ENCODE measurements around the gene PRSS48.
"Not testable (repeated sequence)": the region's sequence is repeated elsewhere in the genome, so short reads cannot be mapped to it uniquely, and the experiment has no call there.

The PRSS48 gene

DNA sequence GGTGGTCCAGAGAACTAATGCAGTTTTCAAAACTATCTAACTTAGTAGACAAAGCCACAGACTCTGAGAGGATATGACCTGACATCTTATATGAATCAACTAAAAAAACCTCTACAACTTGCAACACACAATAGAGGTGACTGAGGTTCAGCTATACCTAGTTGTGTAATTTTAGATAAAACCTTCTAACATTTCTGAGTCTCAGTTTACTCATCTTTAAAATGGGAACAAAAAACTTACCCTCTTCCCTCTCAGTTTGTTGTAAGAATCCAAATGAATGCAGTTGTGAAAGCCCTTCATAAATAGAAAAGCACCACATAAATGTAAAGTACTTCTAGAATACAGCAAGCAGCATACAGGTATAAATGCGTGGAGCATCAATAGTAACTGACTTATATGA is 42.5 kb downstream of the PRSS48 start:
- DNase-seq, result no peak

DNA sequence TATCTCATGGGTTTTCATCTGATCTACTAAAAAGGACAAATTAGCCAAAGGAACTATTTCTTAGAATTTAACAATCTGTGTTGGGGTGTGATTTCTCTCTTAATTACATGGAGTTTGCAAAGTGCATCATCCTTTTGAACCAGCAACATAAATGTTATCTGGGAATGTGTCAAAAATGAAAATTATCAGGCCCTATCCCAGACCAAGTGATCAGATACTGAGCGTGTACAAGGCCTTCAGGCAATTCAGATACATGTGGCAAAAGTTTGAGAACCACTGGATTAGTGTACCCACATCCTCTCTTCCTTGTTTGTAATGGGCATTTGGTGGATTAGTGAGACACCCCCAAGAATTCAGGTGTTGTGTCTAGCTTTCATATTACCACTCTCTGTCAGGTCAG is 44.6 kb downstream of the PRSS48 start:
- DNase-seq, result no peak

DNA sequence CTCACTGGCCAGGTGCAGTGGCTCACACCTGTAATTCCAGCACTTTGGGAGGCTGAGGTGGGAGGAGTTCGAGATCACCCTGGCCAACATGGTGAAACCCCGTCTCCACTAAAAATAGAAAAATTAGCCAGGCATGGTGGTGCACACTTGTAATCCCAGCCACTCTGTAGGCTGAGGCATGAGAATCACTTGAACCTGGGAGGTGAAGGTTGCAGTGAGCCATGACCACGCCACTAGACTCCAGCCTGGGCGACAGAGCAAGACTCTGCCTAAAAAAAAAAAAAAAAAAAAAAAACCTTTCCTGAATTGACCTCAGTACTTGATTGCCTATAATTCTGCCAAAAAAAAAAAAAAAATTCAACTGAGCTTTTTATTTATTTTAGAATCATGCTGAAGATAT is 45.2 kb downstream of the PRSS48 start:
- not testable (repeated sequence) for DNase-seq

DNA sequence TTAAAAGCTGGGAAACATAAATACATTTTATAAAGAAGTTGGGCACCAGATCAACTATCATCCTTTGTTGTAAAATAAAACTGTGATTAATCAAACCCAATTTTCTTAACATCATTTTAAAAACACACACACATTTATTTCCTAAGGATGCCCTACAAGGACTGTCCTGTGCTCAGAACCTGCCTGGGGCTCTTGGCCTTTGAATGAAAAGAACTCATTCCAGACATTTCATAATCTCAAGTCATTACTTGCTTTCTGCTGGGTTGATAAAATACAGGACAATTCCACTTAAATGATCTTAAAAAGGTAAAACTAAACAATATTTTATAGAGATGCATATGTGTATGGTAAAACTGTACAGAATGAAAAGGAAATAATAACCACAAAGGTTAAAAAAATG is 45.6 kb downstream of the PRSS48 start:
- DNase-seq, result no peak

DNA sequence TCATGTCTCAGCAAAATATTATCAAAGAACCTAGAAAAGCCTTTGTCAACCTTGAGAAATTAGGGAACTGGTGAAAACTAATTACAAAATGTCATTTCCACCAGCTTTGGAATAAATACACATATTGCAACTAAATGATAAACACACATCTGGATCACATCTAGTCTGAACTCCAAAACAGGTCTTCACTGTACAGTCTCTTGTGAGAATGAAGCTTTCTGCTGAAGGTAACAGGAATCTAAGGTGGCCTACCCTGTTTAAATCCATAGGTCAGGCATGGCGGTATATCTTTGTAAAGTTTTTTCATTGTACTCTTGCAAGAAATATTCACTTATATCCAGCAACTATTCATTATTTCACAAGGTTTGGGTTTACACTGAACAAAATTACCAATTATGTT is 46.7 kb downstream of the PRSS48 start:
- DNase-seq, result no peak

DNA sequence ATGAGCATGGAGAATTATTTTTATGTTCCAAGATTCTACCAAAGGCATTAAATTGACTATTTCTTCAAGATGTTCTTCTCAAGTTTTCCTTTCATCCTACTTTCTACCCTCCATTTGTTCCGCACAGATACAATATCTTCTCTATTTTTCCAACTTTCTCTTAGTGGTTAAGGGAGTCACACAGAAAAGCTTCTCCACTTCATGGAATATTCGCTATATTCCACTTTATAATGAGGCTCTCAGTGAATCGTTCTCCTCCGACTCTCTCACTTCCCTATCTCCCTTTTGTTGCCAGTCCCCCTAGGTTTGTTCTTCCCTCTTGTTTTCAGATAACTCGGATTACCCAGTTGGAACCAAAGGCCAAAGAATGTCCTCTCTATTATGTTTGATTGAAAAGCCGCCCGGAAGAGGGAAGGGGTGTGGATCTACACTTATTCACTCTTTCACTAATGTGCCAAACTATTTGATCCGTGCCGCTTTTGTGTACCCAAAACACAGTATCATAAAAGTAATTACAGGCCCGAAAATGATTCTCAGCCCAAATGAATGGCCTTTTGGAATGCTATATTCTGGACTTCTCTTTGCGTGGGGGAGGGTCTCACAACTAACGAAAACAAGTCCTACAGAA is 47.3 kb downstream of the PRSS48 start:
- no peak for DNase-seq

DNA sequence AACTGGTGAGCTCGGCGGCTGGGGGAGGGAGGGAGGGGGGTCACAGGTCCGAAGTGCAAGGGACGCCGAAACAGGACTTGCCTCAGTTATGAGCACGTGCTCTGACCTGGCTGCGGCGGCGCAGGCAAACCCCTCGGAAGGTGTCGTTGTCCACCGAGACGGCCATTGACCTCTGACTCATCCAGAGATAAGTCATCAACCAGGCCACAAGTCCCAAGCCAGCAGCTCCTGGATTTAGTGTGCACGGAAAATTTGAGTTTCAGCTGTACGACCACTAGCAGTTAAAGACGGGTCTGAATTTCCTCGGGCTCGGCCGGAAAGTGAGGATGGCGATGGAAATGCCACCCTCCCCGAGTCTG is 47.8 kb downstream of the PRSS48 start:
- DNase-seq, result no peak

DNA sequence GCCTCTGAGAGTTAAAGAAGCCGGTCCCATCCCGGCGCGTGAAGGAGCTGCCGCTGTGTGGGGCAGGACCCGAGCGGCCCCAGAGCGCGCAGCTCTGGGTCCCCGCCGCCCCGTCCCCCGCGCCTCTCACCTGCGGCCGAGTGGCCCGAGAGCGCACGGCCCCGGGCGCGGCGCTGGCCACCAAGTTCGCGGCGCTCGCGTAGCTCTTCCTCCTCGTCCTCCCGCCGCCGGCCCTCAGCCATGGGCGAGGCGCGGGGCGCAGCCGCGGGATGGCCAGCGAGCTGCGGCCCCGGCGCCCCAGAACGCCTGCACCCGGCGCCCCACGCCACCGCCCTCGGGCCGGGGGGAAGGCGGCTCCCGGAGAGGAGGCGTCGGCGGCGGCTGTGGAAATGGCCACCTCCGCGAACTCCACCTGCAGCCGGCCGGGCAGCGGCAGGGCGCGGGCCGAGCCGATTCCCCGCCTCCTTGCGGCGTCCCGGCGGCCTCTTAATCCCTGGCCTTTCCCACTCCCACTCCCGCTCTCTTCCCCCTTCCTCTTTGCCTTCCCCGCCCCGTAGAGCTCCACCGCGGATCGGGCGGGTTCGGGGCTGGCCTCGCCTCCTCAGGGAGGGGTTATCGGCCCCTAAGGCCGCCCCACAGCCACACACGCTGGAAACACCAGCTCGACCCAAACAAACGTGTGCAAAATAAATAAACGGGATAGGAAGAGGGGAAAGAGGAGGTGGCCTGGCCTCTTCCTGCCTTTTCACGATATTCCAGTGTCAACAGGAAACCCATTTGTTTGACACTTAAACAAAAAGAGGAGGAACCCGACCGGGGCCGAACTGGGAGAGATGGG is 48.4 kb downstream of the PRSS48 start, which contains the start of gene SH3D19:
SH3D19 (minus strand) TSS at position 495 of the 838 bp plus-strand sequence; CDS start at position 242, 253 bp downstream.
- peak; percentile 51 for DNase-seq

DNA sequence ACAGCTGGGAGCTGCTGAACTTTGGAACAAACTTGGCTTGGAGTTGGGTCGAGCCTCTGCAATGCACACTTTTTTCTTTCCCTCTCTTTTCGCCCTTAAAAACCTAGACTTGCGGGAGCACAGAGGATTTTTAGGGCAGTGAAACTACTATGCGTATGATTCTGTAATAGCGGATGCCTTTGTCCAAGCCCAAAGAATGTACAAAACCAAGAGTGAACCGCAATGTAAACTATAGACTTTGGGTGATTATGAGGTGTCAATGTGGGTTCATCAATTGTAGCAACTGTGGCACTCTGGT is 48.9 kb downstream of the PRSS48 start:
- DNase-seq, result no peak

DNA sequence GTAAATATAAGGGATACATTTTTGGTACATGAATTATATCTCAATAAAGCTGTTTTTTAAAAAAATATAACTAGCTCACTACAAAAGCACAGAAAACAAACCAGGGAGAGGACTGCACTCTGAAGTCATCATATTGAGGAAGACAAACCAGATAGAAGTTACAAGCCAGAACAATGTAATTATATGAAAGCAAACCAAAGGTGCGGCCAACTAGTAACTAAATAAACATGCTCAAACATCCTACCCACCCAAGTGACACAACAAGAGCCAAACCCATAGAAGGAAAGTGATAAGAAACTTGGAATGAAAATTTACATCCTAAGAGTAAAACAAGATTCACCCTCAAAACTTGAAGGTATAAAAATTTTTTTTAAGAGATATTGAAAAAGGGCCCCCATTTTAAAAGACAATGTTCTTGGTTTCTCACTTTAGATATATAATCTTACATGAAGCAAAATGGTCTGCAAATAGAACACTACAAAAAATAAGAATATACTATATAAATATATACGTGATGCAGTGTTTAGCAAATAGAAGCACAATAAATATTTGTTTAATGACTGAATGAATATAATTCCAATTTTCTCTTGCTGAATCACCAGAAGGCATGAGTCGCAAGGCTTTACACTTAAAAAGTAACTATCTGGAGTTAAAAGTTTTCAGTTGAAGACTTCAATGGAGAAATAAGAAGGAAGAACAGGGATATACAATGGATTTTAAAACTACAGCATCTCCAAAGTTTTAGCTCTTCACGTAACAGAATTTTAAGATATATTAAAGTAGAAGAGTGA is 52.5 kb downstream of the PRSS48 start:
- no peak for DNase-seq

DNA sequence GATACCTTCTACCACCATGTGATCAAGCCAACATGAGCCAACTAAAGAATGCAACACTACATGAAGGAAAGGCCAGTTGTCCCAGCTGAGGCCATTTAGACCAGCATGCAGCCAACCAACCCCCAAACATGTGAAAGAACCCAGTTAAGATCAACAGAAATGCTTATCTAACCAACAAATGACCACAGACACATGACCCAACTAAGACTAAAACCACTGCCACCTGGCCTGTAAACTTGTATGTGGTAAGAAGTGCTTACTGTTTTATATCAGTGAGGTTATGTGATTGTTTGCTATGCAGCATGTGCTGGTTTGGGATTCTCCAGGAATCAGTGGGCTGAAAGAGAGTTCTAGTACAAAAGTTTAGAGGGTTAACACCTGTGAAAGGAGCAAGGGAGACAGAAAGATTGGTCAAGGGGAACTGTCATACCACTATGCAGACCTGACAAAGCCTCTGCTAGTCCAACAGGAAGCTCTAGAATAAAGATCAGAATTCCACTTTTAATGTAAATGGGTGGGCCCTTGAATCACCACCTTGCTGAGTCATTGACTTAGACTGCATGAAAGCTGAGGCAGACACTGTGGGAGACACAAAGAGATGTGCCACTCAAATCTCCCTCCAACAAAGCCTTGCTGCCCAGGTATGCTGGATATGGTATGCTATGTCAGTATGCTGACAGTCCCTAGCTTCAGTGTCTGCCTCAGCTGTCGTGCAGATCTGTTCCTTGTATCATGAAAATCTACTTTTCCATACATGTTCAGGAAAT is 54.5 kb downstream of the PRSS48 start:
- DNase-seq, result no peak

DNA sequence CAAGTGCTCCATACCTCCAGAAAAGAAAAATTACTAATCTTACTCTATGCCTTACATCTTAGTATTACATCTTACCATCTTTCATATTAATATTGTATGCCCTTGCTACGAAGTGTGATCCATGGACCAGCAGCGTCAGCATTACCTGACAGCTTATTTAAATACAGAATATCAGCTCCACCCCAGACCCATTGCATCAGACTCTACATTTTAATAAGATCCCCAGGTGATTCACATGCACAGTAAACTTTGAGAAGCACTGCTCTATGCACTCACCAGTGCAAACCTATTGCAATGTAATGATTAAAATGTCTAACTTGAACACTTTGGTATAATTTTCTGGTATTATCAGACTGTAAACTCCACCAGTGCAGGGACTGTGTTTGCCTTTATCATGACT is 62.5 kb downstream of the PRSS48 start:
- DNase-seq, result no peak

DNA sequence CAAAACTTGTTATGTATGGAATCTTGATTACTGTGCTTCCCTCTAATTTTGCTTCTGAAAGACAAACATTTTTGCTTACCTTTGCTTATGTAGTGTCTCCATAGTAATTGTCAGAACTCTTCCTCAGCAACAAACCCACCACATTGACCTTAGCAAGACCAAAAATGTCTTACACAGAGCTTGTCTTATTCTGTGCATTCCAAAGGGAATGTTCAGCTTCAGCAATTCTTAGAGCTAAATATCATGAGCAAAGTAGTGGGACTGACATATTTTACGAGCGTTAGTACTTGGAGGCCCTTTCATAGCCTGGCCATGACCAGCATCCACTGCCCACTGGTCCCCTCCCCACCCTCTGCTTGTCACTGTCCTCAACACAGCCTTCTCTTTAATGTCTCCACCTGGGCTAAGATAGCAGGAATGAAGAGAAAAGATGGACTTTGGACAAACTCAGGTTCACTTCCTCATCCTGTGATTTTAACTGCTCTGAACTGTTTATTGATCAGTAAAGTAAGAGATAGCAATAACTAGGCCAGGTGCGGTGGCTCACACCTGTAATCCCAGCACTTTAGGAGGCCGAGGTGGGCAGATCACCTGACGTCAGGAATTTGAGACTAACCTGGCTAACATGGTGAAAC is 63.9 kb downstream of the PRSS48 start:
- no peak for DNase-seq

Data from 8988T (cell line).